Measurements from ENCODE around the gene LEAP2. TPM values are rescaled to one million over a fixed set of nuclear protein-coding genes. Genes with fewer than 3 reads are reported as not detected.

Gene LEAP2
- total RNA-seq, 1 donor from 2014 or later = 2.5 TPM

DNA sequence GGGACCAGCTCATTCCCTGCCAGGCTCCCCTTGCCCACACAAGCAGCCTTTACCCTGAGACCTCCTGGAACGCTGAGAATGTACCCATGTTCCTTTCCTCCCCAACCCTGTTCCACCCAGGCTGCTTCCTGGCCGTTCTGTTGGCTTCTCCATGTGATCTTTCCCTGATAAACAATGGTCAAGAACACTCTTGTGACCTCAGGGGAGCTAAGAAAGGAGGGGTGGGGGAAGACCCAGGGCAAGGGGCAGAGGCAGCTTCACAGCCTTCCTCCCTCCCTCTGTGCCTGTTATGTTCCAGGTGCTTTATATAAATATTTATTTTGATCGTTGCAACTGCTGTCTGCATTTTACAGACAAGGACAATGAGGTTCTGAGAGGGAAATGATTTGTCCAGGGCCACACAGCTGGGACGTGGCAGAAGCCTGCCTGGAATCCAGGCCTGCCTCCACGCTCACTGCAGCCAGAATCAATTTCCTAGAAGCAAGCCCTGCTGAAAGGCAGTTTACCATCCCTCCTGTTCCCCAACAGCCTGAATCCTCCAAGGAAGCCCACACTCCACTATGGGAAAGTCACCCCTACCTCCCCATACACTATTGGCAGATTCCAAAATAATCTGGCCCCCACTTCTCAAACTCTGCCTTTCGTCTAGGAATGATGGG, 46.9 kb upstream of the LEAP2 start:
- Mint-ChIP-seq H3K9me3 (ENCODE audit: unreplicated experiment) (peaks cover 8% of the 10 kb centered on the region), H3K27ac (ENCODE audit: unreplicated experiment) (no peak overlapping the region), H3K27me3 (ENCODE audit: unreplicated experiment) (peaks cover 35% of the 10 kb centered on the region), H3K4me1 (ENCODE audit: low read depth, unreplicated experiment) (no peaks in the 10 kb centered on the region), H3K36me3 (ENCODE audit: unreplicated experiment) (no peaks in the 10 kb centered on the region), H3K4me3 (ENCODE audit: unreplicated experiment) (no peak overlapping the region)
- no peak for DNase-seq
- TF ChIP-seq, protein P1, sequence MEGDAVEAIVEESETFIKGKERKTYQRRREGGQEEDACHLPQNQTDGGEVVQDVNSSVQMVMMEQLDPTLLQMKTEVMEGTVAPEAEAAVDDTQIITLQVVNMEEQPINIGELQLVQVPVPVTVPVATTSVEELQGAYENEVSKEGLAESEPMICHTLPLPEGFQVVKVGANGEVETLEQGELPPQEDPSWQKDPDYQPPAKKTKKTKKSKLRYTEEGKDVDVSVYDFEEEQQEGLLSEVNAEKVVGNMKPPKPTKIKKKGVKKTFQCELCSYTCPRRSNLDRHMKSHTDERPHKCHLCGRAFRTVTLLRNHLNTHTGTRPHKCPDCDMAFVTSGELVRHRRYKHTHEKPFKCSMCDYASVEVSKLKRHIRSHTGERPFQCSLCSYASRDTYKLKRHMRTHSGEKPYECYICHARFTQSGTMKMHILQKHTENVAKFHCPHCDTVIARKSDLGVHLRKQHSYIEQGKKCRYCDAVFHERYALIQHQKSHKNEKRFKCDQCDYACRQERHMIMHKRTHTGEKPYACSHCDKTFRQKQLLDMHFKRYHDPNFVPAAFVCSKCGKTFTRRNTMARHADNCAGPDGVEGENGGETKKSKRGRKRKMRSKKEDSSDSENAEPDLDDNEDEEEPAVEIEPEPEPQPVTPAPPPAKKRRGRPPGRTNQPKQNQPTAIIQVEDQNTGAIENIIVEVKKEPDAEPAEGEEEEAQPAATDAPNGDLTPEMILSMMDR (IDR thresholded peaks at IDR 0.05; ENCODE audit: partially characterized antibody, unreplicated experiment) = no peak

DNA sequence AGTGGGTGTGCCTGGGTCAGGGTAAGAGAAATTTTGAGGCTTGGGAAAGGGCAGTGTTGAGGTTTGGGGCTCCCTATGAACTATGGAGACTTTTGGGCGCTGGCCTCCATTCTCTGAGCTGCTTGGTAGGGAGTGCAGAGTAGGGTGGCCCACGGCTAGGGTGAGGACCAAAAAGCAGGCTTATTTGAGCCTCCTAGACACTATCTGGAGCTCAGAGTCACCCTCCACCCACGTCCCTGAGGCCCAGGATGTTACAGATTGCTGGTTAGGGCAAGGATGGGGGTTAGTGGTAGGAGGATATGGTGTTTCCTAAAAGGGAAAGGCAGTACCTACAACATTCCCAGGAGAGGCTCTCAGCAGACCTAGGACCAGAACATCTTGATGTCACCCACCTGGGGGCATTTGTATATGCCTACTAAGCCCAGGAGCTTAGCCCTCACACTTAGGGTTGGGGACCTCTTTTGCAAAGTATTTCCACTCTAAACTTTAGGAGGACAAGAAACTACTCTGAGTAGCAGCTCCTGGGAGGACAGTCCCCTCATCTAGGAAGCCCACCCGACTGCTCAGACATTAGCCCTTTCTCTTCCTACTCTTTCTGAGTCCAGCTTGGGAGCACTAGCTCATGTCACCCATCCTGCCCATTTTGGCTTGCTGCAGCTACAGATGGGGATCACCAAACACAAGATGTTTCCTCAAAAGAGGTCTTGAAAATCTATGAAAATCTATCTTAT, 45.4 kb upstream of the LEAP2 start:
- Mint-ChIP-seq H3K36me3 (ENCODE audit: unreplicated experiment) (no peaks in the 10 kb centered on the region), H3K27me3 (ENCODE audit: unreplicated experiment) (peaks cover 32% of the 10 kb centered on the region), H3K27ac (ENCODE audit: unreplicated experiment) (no peak overlapping the region), H3K9me3 (ENCODE audit: unreplicated experiment) (peaks cover 8% of the 10 kb centered on the region), H3K4me3 (ENCODE audit: unreplicated experiment) (no peak overlapping the region), H3K4me1 (ENCODE audit: low read depth, unreplicated experiment) (no peaks in the 10 kb centered on the region)
- TF ChIP-seq, protein P1 (IDR thresholded peaks at IDR 0.05; ENCODE audit: partially characterized antibody, unreplicated experiment) = no peak
- no peak for DNase-seq

DNA sequence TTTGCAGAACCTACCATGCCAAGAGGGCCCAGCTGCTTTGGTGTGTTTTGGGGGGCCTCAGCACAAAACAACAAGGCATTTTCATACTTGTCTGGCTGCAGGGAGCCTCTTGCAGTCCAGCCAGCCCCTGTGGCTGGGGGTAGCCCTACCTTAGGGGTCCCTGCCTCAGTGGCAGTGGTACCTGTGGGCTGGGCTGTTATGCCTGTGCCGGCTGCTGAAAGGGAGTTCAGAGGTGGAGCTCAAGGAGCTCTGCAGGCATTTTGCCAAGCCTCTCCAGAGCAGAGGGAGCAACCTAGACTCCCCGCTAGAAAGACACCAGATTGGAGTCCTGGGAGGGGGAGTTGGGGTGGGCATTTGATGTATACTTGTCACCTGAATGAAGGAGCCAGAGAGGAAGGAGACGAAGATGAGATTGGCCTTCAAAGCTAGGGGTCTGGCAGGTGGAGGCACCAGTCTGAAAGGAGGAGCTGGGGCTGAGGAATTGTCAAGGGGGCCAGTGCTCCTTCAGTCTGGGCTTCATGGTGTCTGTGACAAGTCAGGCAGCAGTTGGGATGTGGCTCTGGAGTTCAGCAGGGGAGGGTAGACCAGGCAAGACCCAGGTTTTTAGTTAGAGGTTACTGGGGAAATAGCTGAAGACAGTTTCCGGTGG, 44.5 kb upstream of the LEAP2 start:
- Mint-ChIP-seq H3K9me3 (ENCODE audit: unreplicated experiment) (peaks cover 8% of the 10 kb centered on the region), H3K36me3 (ENCODE audit: unreplicated experiment) (no peaks in the 10 kb centered on the region), H3K4me1 (ENCODE audit: low read depth, unreplicated experiment) (no peaks in the 10 kb centered on the region), H3K4me3 (ENCODE audit: unreplicated experiment) (peak overlapping the region; percentile 41), H3K27ac (ENCODE audit: unreplicated experiment) (no peak overlapping the region), H3K27me3 (ENCODE audit: unreplicated experiment) (peaks cover 31% of the 10 kb centered on the region)
- TF ChIP-seq, protein P1 (IDR thresholded peaks at IDR 0.05; ENCODE audit: partially characterized antibody, unreplicated experiment) = no peak
- no peak for DNase-seq

DNA sequence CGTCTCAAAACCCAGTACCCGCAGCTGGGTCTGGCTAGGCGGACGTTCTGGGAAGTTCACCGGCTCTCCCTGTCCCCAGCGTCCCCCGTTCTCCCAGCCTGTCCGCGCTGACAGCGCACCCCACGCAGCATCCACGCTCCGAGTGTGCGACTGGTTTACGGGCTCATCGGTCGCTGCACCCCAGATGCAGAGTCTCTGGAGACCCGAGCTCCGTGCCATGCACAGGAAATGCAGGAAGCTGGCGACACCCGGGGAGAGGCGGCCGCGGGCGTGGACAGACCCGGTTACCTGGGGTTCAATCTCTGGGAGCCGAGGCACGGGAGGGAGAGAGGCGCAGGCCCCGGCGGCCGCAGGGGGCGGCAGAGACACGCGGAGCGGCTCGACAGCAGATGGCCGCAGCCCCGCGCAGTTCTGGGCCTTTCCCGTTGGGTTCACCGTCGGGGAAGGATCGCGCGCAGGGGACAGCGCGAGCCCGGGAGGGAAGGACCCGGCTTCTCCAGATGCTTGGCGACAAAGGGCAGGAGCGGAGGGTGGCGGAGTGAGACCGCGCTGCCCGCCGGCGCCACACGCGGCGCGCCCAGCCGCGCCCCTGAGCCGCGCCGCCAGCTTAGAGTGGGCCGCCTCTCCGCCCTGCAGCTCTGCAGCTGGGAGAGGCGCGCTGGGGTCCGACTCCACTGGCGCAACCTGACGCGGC, 43.6 kb upstream of the LEAP2 start:
- no peaks in the 10 kb centered on the region for H3K4me1 Mint-ChIP-seq (ENCODE audit: low read depth, unreplicated experiment)
- no peaks in the 10 kb centered on the region for H3K36me3 Mint-ChIP-seq (ENCODE audit: unreplicated experiment)

More for the DNA sequence above, 43.6 kb upstream of the LEAP2 start:
- TF ChIP-seq, protein P1 (IDR thresholded peaks at IDR 0.05; ENCODE audit: partially characterized antibody, unreplicated experiment) = peak; percentile 75
- Mint-ChIP-seq H3K27me3 (ENCODE audit: unreplicated experiment) (peaks cover 28% of the 10 kb centered on the region), H3K9me3 (ENCODE audit: unreplicated experiment) (peaks cover 8% of the 10 kb centered on the region), H3K27ac (ENCODE audit: unreplicated experiment) (no peak overlapping the region), H3K4me3 (ENCODE audit: unreplicated experiment) (peak overlapping the region; percentile 77)
- peak; percentile 82 for DNase-seq

Measured in glutamatergic neuron (in vitro differentiated cells).